ENCODE results near the gene ABCC5.

The ABCC5 gene

GRCh38 chr3:183958226-183958625 lies 59.5 kb downstream of the ABCC5 start:
- Histone ChIP-seq H3K9me3 (ENCODE audit: insufficient read depth, low read depth, low read length) (no peaks in the 10 kb centered on the region), H3K4me1 (ENCODE audit: insufficient read depth, low read length, poor library complexity, severe bottlenecking) (no peaks in the 10 kb centered on the region), H4K20me1 (ENCODE audit: insufficient read depth, low read length, poor library complexity, severe bottlenecking) (no peaks in the 10 kb centered on the region), H3K36me3 (ENCODE audit: insufficient read depth, low read length) (no peaks in the 10 kb centered on the region; the same call in 1 of the 2 replicates), H3K27me3 (ENCODE audit: insufficient read depth, low read length, poor library complexity, severe bottlenecking) (no peaks in the 10 kb centered on the region), H3K4me3 (ENCODE audit: low read length, poor library complexity, severe bottlenecking) (no peak overlapping the region), H3K4me2 (ENCODE audit: low read depth, low read length, poor library complexity, severe bottlenecking) (no peak overlapping the region), H2AFZ (ENCODE audit: low read length) (no peak overlapping the region), H3K9me2 (replicated peaks; ENCODE audit: low read depth, low read length) (no peaks in the 10 kb centered on the region), H3K9ac (ENCODE audit: low read depth, low read length, poor library complexity, severe bottlenecking) (no peak overlapping the region), H3K79me2 (ENCODE audit: insufficient read depth, low read length) (no peaks in the 10 kb centered on the region), H3F3A (ENCODE audit: low read depth) (no peaks in the 10 kb centered on the region)
- TF ChIP-seq EZH2phosphoT487 (IDR thresholded peaks at IDR 0.05; ENCODE audit: borderline replicate concordance) = no peak
- TF ChIP-seq CTCF (conservative IDR thresholded peaks at IDR 0.05; ENCODE audit: low read length) = no peak

GRCh38 chr3:183954875-183955274 lies 62.8 kb downstream of the ABCC5 start:
- Histone ChIP-seq H3K9ac (ENCODE audit: low read depth, low read length, poor library complexity, severe bottlenecking) (no peak overlapping the region), H3K79me2 (ENCODE audit: insufficient read depth, low read length) (no peaks in the 10 kb centered on the region), H3K4me2 (ENCODE audit: low read depth, low read length, poor library complexity, severe bottlenecking) (no peak overlapping the region), H3K36me3 (ENCODE audit: insufficient read depth, low read length) (no peaks in the 10 kb centered on the region), H4K20me1 (ENCODE audit: insufficient read depth, low read length, poor library complexity, severe bottlenecking) (no peaks in the 10 kb centered on the region), H3K9me3 (ENCODE audit: insufficient read depth, low read depth, low read length) (no peaks in the 10 kb centered on the region), H3K4me3 (ENCODE audit: low read length, poor library complexity, severe bottlenecking) (no peak overlapping the region), H3K4me1 (ENCODE audit: insufficient read depth, low read length, poor library complexity, severe bottlenecking) (no peaks in the 10 kb centered on the region), H3K27me3 (ENCODE audit: insufficient read depth, low read length, poor library complexity, severe bottlenecking) (no peaks in the 10 kb centered on the region), H2AFZ (ENCODE audit: low read length) (no peak overlapping the region), H3F3A (ENCODE audit: low read depth) (no peaks in the 10 kb centered on the region), H3K9me2 (replicated peaks; ENCODE audit: low read depth, low read length) (no peaks in the 10 kb centered on the region)
- TF ChIP-seq CTCF (conservative IDR thresholded peaks at IDR 0.05; ENCODE audit: low read length) = no peak
- TF ChIP-seq EZH2phosphoT487 (IDR thresholded peaks at IDR 0.05; ENCODE audit: borderline replicate concordance) = no peak

GRCh38 chr3:183953471-183954070 lies 64.1 kb downstream of the ABCC5 start:
- Histone ChIP-seq H3K9me2 (replicated peaks; ENCODE audit: low read depth, low read length) (no peaks in the 10 kb centered on the region), H4K20me1 (ENCODE audit: insufficient read depth, low read length, poor library complexity, severe bottlenecking) (no peaks in the 10 kb centered on the region), H2AFZ (ENCODE audit: low read length) (no peak overlapping the region), H3F3A (ENCODE audit: low read depth) (no peaks in the 10 kb centered on the region), H3K79me2 (ENCODE audit: insufficient read depth, low read length) (no peaks in the 10 kb centered on the region), H3K4me2 (ENCODE audit: low read depth, low read length, poor library complexity, severe bottlenecking) (no peak overlapping the region), H3K9ac (ENCODE audit: low read depth, low read length, poor library complexity, severe bottlenecking) (no peak overlapping the region), H3K4me1 (ENCODE audit: insufficient read depth, low read length, poor library complexity, severe bottlenecking) (no peaks in the 10 kb centered on the region), H3K27me3 (ENCODE audit: insufficient read depth, low read length, poor library complexity, severe bottlenecking) (no peaks in the 10 kb centered on the region), H3K9me3 (ENCODE audit: insufficient read depth, low read depth, low read length) (no peaks in the 10 kb centered on the region), H3K36me3 (ENCODE audit: insufficient read depth, low read length) (no peaks in the 10 kb centered on the region), H3K4me3 (ENCODE audit: low read length, poor library complexity, severe bottlenecking) (no peak overlapping the region)
- TF ChIP-seq EZH2phosphoT487 (IDR thresholded peaks at IDR 0.05; ENCODE audit: borderline replicate concordance) (no peak), CTCF (conservative IDR thresholded peaks at IDR 0.05; ENCODE audit: low read length) (no peak)

Data from Loucy (cell line).